NT2/D1 (cell line): ENCODE measurements around the gene NLK.

Experiments
- DNase-seq: peaks from one replicate; pipeline ENCODE4 v3.0.0-alpha.2; 2011; ENCODE audit warnings: low read depth, low spot score
- H3K27me3 ChIP-seq: 2 replicates; pipeline ENCODE4 v1.6.0; 2011; ENCODE audit warnings: mild to moderate bottlenecking; ENCODE audit not compliant: insufficient read length, insufficient read depth
- H3K36me3 ChIP-seq: 2 replicates; pipeline ENCODE4 v1.6.1; 2011; ENCODE audit warnings: mild to moderate bottlenecking, low read length, mixed read lengths; ENCODE audit not compliant: insufficient read depth, insufficient read length
- H3K4me1 ChIP-seq: 2 replicates; pipeline ENCODE4 v1.5.1; 2011; ENCODE audit not compliant: insufficient read depth, insufficient read length
- H3K4me3 ChIP-seq: 2 replicates; pipeline ENCODE4 v1.5.1; 2011; ENCODE audit warnings: low read depth; ENCODE audit not compliant: insufficient read length
- H3K9ac ChIP-seq: 2 replicates; pipeline ENCODE4 v1.6.0; 2011; ENCODE audit warnings: low read depth; ENCODE audit not compliant: insufficient read length
- H3K9me3 ChIP-seq: 2 replicates; pipeline ENCODE4 v1.5.1; 2011; ENCODE audit warnings: mild to moderate bottlenecking, low read length; ENCODE audit not compliant: insufficient read depth
- SUZ12 ChIP-seq: IDR thresholded peaks from 2 replicates; pipeline ENCODE4 v1.6.1; 2011; ENCODE audit not compliant: insufficient read length, insufficient read depth; ENCODE audit errors: extremely low read depth
- YY1 ChIP-seq: IDR thresholded peaks from 2 replicates; pipeline ENCODE4 v1.6.1; 2011; ENCODE audit not compliant: insufficient read length, insufficient read depth
- ZNF274 ChIP-seq: IDR thresholded peaks from 2 replicates; pipeline ENCODE4 v1.6.1; 2011; ENCODE audit warnings: mild to moderate bottlenecking, low read depth, low read length

The NLK gene

DNA sequence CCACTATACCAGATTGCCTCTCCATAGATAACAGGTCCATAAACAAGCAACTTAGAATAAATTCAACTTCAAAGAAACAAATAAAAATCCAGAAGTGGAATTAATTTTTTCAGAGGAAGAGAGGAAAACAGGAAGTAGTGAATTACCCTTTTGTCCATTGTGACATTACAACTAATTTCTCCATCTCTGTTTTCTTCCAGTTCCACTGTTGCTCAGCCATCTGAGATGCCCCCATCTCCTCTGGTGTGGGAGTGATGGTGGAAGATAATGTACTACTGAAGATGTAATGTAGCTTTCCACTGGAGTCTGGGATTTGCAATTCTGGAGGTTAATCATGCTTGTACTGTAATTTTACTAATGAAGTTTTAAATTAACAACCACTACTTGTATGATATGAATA, 151.9 kb downstream of the NLK start:
- Histone ChIP-seq H3K4me1 (no peaks in the 10 kb centered on the region), H3K9me3 (no peaks in the 10 kb centered on the region), H3K9ac (no peak overlapping the region), H3K36me3 (peaks cover 14% of the 10 kb centered on the region), H3K4me3 (no peak overlapping the region), H3K27me3 (no peaks in the 10 kb centered on the region)
- TF ChIP-seq SUZ12 = no peak
- no peak for TF ChIP-seq YY1
- no peak for TF ChIP-seq ZNF274
- no peak for DNase-seq

DNA sequence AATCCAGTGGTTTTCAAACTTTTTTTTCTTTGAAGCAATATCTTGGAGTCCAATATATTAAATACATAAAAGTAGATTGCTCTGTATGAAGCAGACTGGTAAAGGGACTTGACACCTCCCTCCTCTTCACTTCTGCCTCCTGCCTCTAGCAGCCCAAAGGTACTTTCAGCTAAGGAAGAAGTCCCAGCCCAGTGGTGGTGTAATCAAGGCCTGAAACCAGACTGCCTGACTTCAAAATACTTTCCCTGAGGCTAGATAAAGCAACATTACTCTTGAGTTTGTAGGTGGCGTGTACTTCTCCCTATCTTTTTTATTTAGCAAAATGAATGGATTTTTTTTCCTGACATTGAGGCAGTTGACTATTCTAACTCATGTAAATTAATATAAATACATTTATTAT, 154.2 kb downstream of the NLK start:
- Histone ChIP-seq H3K36me3 (peaks cover 8% of the 10 kb centered on the region), H3K9ac (no peak overlapping the region)
- TF ChIP-seq ZNF274 (no peak), SUZ12 (no peak), YY1 (no peak)

DNA sequence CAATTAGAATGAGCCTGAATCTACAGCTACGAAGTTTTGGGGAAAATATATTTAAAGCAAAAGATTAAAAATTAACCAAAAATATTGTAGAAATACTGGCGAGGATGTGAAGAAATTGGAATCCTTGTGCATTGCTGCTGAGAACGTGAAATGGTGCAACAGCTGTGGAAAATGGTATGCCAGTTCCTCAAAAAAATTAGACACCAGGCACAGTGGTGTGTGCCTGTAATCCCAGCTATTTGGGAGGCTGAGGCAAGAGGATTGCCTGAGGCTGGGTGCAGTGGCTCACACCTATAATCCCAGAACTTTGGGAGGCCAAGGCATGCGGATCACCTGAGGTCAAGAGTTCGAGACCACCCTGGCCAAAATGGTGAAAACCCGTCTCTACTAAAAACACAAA, 156.6 kb downstream of the NLK start:
- Histone ChIP-seq H3K27me3 (no peaks in the 10 kb centered on the region), H3K9ac (no peak overlapping the region), H3K36me3 (peaks cover 8% of the 10 kb centered on the region), H3K4me1 (no peaks in the 10 kb centered on the region), H3K4me3 (no peak overlapping the region), H3K9me3 (no peaks in the 10 kb centered on the region)
- TF ChIP-seq YY1 (no peak), ZNF274 (no peak), SUZ12 (no peak)
- no peak for DNase-seq

More for the DNA sequence above, 154.2 kb downstream of the NLK start:
- no peak for DNase-seq
- Histone ChIP-seq H3K4me3 (no peak overlapping the region), H3K4me1 (no peaks in the 10 kb centered on the region), H3K9me3 (no peaks in the 10 kb centered on the region), H3K27me3 (no peaks in the 10 kb centered on the region)

DNA sequence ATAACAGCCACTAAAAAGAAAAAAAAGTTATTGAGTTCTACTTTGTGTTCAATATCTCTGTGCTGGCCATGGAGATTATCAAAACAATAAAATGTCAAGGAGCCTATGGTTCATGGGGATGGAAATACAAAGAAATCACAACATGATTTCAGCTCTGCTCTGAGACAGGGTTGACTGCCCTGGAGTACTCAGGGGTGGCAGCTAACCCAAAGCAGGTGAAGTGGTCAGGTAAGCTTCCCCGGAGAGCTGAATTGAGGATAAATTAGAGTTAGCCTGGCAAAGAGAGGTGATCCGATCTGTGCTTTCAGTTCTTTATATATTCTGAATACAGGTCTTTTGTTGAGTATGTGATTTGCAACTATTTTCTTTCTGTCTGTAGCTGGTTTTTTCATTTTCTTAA, 157.3 kb downstream of the NLK start:
- no peaks in the 10 kb centered on the region for H3K9me3 ChIP-seq
- no peaks in the 10 kb centered on the region for H3K4me1 ChIP-seq
- H3K4me3 ChIP-seq = no peak overlapping the region
- H3K27me3 ChIP-seq = no peaks in the 10 kb centered on the region
- no peak for DNase-seq
- peaks cover 3% of the 10 kb centered on the region for H3K36me3 ChIP-seq
- no peak overlapping the region for H3K9ac ChIP-seq
- no peak for TF ChIP-seq SUZ12
- TF ChIP-seq ZNF274 = no peak
- no peak for TF ChIP-seq YY1

DNA sequence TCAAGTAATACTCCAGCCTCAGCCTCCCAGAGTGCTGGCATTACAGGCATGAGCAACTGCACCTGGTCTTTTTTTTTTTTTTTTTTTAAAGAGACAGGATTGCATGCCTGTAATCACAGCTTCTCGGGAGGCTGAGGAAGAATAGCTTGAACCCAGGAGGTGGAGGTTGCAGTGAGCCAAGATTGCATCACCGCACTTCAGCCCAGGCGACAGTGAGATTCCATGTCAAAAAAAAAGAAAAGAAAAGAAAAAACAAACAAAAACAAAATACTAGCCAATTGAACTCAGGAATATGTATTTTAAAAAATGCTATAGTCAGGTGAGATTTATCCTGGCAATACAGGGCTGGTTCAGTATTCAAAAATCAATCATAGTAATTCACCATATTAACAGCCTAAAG, 158.8 kb downstream of the NLK start:
- Histone ChIP-seq H3K9ac (no peak overlapping the region), H3K36me3 (no peaks in the 10 kb centered on the region), H3K27me3 (no peaks in the 10 kb centered on the region), H3K9me3 (no peaks in the 10 kb centered on the region), H3K4me3 (no peak overlapping the region), H3K4me1 (no peaks in the 10 kb centered on the region)
- TF ChIP-seq ZNF274 = no peak
- no peak for TF ChIP-seq YY1
- no peak for TF ChIP-seq SUZ12
- DNase-seq = no peak

DNA sequence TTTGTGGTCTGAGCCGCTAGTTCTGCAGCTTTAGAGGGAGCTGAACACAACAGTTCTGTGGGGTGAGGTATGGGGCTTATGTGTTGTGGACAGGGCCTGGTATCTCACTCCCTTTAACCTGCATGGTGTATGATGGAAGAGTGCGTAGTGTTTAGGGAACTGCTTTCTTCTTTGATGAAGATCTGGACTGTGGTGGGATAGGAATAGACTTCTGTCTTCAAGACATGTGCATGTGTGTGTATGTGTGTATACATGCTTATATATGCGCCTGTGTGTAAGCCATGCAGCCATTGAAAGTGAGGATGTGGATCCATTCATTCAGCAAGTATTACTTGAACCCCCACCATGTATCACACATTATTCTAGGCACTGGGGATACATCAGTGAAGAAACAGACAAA, 161.8 kb downstream of the NLK start:
- TF ChIP-seq SUZ12 (no peak), ZNF274 (no peak), YY1 (no peak)
- no peak for DNase-seq
- Histone ChIP-seq H3K27me3 (no peaks in the 10 kb centered on the region), H3K36me3 (no peaks in the 10 kb centered on the region), H3K9me3 (no peaks in the 10 kb centered on the region), H3K4me3 (no peak overlapping the region), H3K4me1 (no peaks in the 10 kb centered on the region), H3K9ac (no peak overlapping the region)

DNA sequence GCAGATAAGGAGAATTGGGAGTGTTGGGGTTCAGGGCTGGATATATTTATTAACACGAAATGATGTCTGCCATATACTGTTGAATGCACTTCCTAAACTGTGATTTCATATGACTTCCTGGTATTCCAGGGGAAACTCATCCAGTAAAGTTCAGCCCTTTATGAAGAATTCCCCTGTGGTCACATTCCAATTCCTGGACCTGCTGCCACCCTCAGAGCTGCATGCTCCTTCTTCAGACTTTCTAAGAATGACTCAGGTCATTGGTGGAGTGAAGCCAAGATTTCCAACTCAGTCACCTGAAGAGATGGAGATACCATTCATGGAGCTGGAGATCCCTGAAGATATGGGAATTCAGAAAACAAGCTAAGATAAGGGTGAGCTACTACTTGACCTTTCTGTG, 162.3 kb downstream of the NLK start:
- no peak for DNase-seq
- Histone ChIP-seq H3K9ac (no peak overlapping the region), H3K9me3 (no peaks in the 10 kb centered on the region), H3K4me3 (no peak overlapping the region), H3K36me3 (no peaks in the 10 kb centered on the region), H3K27me3 (no peaks in the 10 kb centered on the region), H3K4me1 (no peaks in the 10 kb centered on the region)
- no peak for TF ChIP-seq ZNF274
- TF ChIP-seq YY1 = no peak
- no peak for TF ChIP-seq SUZ12

DNA sequence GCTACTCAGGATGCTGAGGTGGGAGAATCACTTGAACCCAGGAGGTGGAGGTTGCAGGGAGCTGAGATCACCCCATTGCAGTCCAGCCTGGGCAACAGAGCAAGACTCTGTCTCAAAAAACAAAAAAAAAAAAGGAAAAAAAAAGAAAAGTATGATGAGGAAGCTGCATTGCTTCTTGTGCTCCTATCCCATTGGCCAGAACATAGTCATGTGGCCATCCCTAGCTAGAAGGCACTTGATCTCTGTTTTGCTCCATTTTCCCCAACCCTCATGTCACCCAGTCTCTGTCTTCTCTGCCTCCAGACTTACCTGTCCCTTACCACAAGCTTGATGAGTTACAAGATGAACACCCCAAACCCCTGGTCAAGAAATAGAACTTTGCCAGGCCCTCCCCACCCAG, 163.8 kb downstream of the NLK start:
- H3K4me1 ChIP-seq = no peaks in the 10 kb centered on the region
- H3K27me3 ChIP-seq = no peaks in the 10 kb centered on the region
- H3K9me3 ChIP-seq = 0 out of 2 replicates have a peak, but pooled peaks cover 5% of the 10 kb centered on the region
- H3K9ac ChIP-seq = no peak overlapping the region
- TF ChIP-seq ZNF274 (no peak), YY1 (no peak), SUZ12 (no peak)
- H3K4me3 ChIP-seq = no peak overlapping the region
- DNase-seq = no peak
- H3K36me3 ChIP-seq = no peaks in the 10 kb centered on the region
